ENCODE results near the gene NR1I3. TPM values are rescaled to one million over a fixed set of nuclear protein-coding genes. Genes with fewer than 3 reads are reported as not detected.

Gene NR1I3
- total RNA-seq (2014; rRNA removed; shearing (Covaris generic)), result not detected in 2 replicates
- 0.70 TPM in 1 of 2 replicates, not detected in the other for polyA plus RNA-seq (2016; fragmentation: Nextera tagmentation; extraction: Ambion mirVana)

- in situ Hi-C loops (cut with MboI), result no loop called here
- H3K9me2 ChIP-seq (ENCODE audit: insufficient read depth), result no peaks in the 10 kb centered on the region
- no peak within 1 kb of the TSS for H3K9ac ChIP-seq
- H3K36me3 ChIP-seq (ENCODE audit: low read depth), result no peaks in the 10 kb centered on the region
- no peaks in the 10 kb centered on the region for H3K79me2 ChIP-seq (ENCODE audit: insufficient read depth)
- peak; percentile 59 for DNase-seq
- H3K27ac ChIP-seq, result no peak within 1 kb of the TSS
- no peaks in the 10 kb centered on the region for H3F3A ChIP-seq (ENCODE audit: insufficient read depth)
- H4K20me1 ChIP-seq (ENCODE audit: insufficient read depth), result no peaks in the 10 kb centered on the region
- TF ChIP-seq EZH2 (IDR thresholded peaks at IDR 0.05; ENCODE audit: insufficient read depth, poor library complexity, severe bottlenecking), result no peak
- no peak for TF ChIP-seq EZH2phosphoT487 (IDR thresholded peaks at IDR 0.05; ENCODE audit: insufficient read depth, low read depth)
- no peaks in the 10 kb centered on the region for H3K27me3 ChIP-seq (replicated peaks; ENCODE audit: insufficient read depth)
- H2AFZ ChIP-seq, result peak within 1 kb of the TSS; percentile 40; the same call in 1 of the 2 replicates
- 12 to 17% methylated on average over 4 of the region's 4 CpGs for WGBS, 2 experiments (ENCODE audit: low coverage in 1 of 2, low lambda C conversion rate in 2 of 2, missing lambda C conversion rate in 2 of 2)
- no peaks in the 10 kb centered on the region for H3K9me3 ChIP-seq (ENCODE audit: low read depth)
- H3K4me1 ChIP-seq (ENCODE audit: insufficient read depth), result peaks cover 7% of the 10 kb centered on the region; the same call in 1 of the 2 replicates
- no peak within 1 kb of the TSS for H3K4me3 ChIP-seq
- H3K4me2 ChIP-seq (ENCODE audit: unreplicated experiment), result peak within 1 kb of the TSS; percentile 12
Measured at GRCh38 chr1:161238039-161238473, at the start of gene NR1I3. Gene NR1I3 (minus strand): TSS chr1:161238203. CDS start chr1:161236565, 1,638 bp downstream.

- WGBS, 2 experiments (ENCODE audit: low coverage in 1 of 2, low lambda C conversion rate in 2 of 2, missing lambda C conversion rate in 2 of 2), result 78 to 79% methylated on average over 3 of the region's 3 CpGs
Measured at GRCh38 chr1:161287482-161288054, 49.6 kb upstream of the NR1I3 start.

GRCh38 chr1:161285521-161285920, 47.5 kb upstream of the NR1I3 start:
- Histone ChIP-seq H3K4me1 (ENCODE audit: insufficient read depth) (no peaks in the 10 kb centered on the region), H3K4me3 (no peak overlapping the region), H3K9me3 (ENCODE audit: low read depth) (no peaks in the 10 kb centered on the region), H4K20me1 (ENCODE audit: insufficient read depth) (no peaks in the 10 kb centered on the region), H3K27ac (no peak overlapping the region), H3F3A (ENCODE audit: insufficient read depth) (no peaks in the 10 kb centered on the region), H3K9me2 (ENCODE audit: insufficient read depth) (no peaks in the 10 kb centered on the region), H3K9ac (no peak overlapping the region), H3K79me2 (ENCODE audit: insufficient read depth) (no peaks in the 10 kb centered on the region), H3K4me2 (ENCODE audit: unreplicated experiment) (no peak overlapping the region), H3K27me3 (replicated peaks; ENCODE audit: insufficient read depth) (peaks cover 18% of the 10 kb centered on the region), H3K36me3 (ENCODE audit: low read depth) (no peaks in the 10 kb centered on the region), H2AFZ (no peak overlapping the region)
- no peak for DNase-seq
- WGBS, 2 experiments (ENCODE audit: low coverage in 1 of 2, low lambda C conversion rate in 2 of 2, missing lambda C conversion rate in 2 of 2), result 62 to 68% methylated on average over 5 of the region's 5 CpGs
- in situ Hi-C loops (cut with MboI), result no loop called here
- TF ChIP-seq EZH2 (IDR thresholded peaks at IDR 0.05; ENCODE audit: insufficient read depth, poor library complexity, severe bottlenecking) (no peak), EZH2phosphoT487 (IDR thresholded peaks at IDR 0.05; ENCODE audit: insufficient read depth, low read depth) (no peak)

More at GRCh38 chr1:161287482-161288054, 49.6 kb upstream of the NR1I3 start:
- Histone ChIP-seq H3K9me3 (ENCODE audit: low read depth) (no peaks in the 10 kb centered on the region), H3K4me2 (ENCODE audit: unreplicated experiment) (no peak overlapping the region), H3K4me1 (ENCODE audit: insufficient read depth) (no peaks in the 10 kb centered on the region), H3F3A (ENCODE audit: insufficient read depth) (no peaks in the 10 kb centered on the region), H3K36me3 (ENCODE audit: low read depth) (no peaks in the 10 kb centered on the region), H4K20me1 (ENCODE audit: insufficient read depth) (no peaks in the 10 kb centered on the region), H3K27me3 (replicated peaks; ENCODE audit: insufficient read depth) (peaks cover 18% of the 10 kb centered on the region), H3K9ac (no peak overlapping the region), H3K9me2 (ENCODE audit: insufficient read depth) (no peaks in the 10 kb centered on the region), H3K27ac (no peak overlapping the region), H3K4me3 (no peak overlapping the region), H3K79me2 (ENCODE audit: insufficient read depth) (no peaks in the 10 kb centered on the region), H2AFZ (no peak overlapping the region)
- in situ Hi-C loops (cut with MboI), result no loop called here
- TF ChIP-seq EZH2 (IDR thresholded peaks at IDR 0.05; ENCODE audit: insufficient read depth, poor library complexity, severe bottlenecking) (no peak), EZH2phosphoT487 (IDR thresholded peaks at IDR 0.05; ENCODE audit: insufficient read depth, low read depth) (no peak)
- DNase-seq, result no peak

GRCh38 chr1:161285113-161285512, 47.1 kb upstream of the NR1I3 start:
- Histone ChIP-seq H3K9me2 (ENCODE audit: insufficient read depth) (no peaks in the 10 kb centered on the region), H3K9me3 (ENCODE audit: low read depth) (no peaks in the 10 kb centered on the region), H3K36me3 (ENCODE audit: low read depth) (no peaks in the 10 kb centered on the region), H3F3A (ENCODE audit: insufficient read depth) (no peaks in the 10 kb centered on the region), H3K27me3 (replicated peaks; ENCODE audit: insufficient read depth) (peaks cover 18% of the 10 kb centered on the region), H3K79me2 (ENCODE audit: insufficient read depth) (no peaks in the 10 kb centered on the region), H3K4me2 (ENCODE audit: unreplicated experiment) (no peak overlapping the region), H3K27ac (no peak overlapping the region), H2AFZ (no peak overlapping the region), H4K20me1 (ENCODE audit: insufficient read depth) (no peaks in the 10 kb centered on the region), H3K4me1 (ENCODE audit: insufficient read depth) (no peaks in the 10 kb centered on the region), H3K4me3 (no peak overlapping the region), H3K9ac (no peak overlapping the region)
- DNase-seq, result no peak
- 93 to 96% methylated on average over 2 of the region's 2 CpGs for WGBS, 2 experiments (ENCODE audit: low coverage in 1 of 2, low lambda C conversion rate in 2 of 2, missing lambda C conversion rate in 2 of 2)
- TF ChIP-seq EZH2phosphoT487 (IDR thresholded peaks at IDR 0.05; ENCODE audit: insufficient read depth, low read depth), result no peak
- TF ChIP-seq EZH2 (IDR thresholded peaks at IDR 0.05; ENCODE audit: insufficient read depth, poor library complexity, severe bottlenecking), result no peak
- in situ Hi-C loops (cut with MboI), result no loop called here

All from GM23248 (cell line).